Measurements from ENCODE around the gene SGTA. TPM values are rescaled to one million over a fixed set of nuclear protein-coding genes. Genes with fewer than 3 reads are reported as not detected.

SGTA gene
- total and polyA plus RNA-seq, 4 donors: 29.6 to 147 (median 95.3) TPM

GRCh38 chr19:2810141-2811091 lies 27.3 kb upstream of the SGTA start:
- Histone ChIP-seq H3K4me1 (ENCODE audit: control insufficient read depth, insufficient read depth, low read length) (no peaks in the 10 kb centered on the region), H3K36me3 (ENCODE audit: control insufficient read depth, insufficient read depth, low read length) (peaks cover 100% of the 10 kb centered on the region), H3K27me3 (ENCODE audit: control insufficient read depth, insufficient read depth, low read length) (no peaks in the 10 kb centered on the region), H3K4me3 (ENCODE audit: low read depth, low read length) (no peak overlapping the region), H3K27ac (ENCODE audit: low read depth, low read length) (no peak overlapping the region), H3K9me3 (ENCODE audit: control insufficient read depth, insufficient read depth, low read length) (no peaks in the 10 kb centered on the region)
- no peak for DNase-seq (ENCODE audit: low read depth in 4 of 6, low spot score in 6 of 6)
- WGBS (ENCODE audit: insufficient coverage): 94% methylated on average over 55 of the region's 58 CpGs

GRCh38 chr19:2809387-2810140 lies 26.5 kb upstream of the SGTA start:
- Histone ChIP-seq H3K4me3 (ENCODE audit: low read depth, low read length) (no peak overlapping the region), H3K27me3 (ENCODE audit: control insufficient read depth, insufficient read depth, low read length) (no peaks in the 10 kb centered on the region), H3K27ac (ENCODE audit: low read depth, low read length) (no peak overlapping the region), H3K9me3 (ENCODE audit: control insufficient read depth, insufficient read depth, low read length) (no peaks in the 10 kb centered on the region), H3K4me1 (ENCODE audit: control insufficient read depth, insufficient read depth, low read length) (no peaks in the 10 kb centered on the region), H3K36me3 (ENCODE audit: control insufficient read depth, insufficient read depth, low read length) (peaks cover 100% of the 10 kb centered on the region)
- DNase-seq (ENCODE audit: low read depth in 4 of 6, low spot score in 6 of 6): no peak
- whole genome bisulfite sequencing (ENCODE audit: insufficient coverage): 89% methylated on average over 37 of the region's 37 CpGs

- H3K36me3 ChIP-seq (ENCODE audit: control insufficient read depth, insufficient read depth, low read length): peaks cover 100% of the 10 kb centered on the region
- H3K4me1 ChIP-seq (ENCODE audit: control insufficient read depth, insufficient read depth, low read length): no peaks in the 10 kb centered on the region
- no peak overlapping the region for H3K27ac ChIP-seq (ENCODE audit: low read depth, low read length)
- no peaks in the 10 kb centered on the region for H3K27me3 ChIP-seq (ENCODE audit: control insufficient read depth, insufficient read depth, low read length)
- WGBS (ENCODE audit: insufficient coverage): 95% methylated on average over 41 of the region's 41 CpGs
- no peaks in the 10 kb centered on the region for H3K9me3 ChIP-seq (ENCODE audit: control insufficient read depth, insufficient read depth, low read length)
- no peak overlapping the region for H3K4me3 ChIP-seq (ENCODE audit: low read depth, low read length)
- no peak for DNase-seq (ENCODE audit: low read depth in 4 of 6, low spot score in 6 of 6)
Measured at GRCh38 chr19:2808129-2808941, 25.3 kb upstream of the SGTA start.

GRCh38 chr19:2807379-2808128 lies 24.5 kb upstream of the SGTA start:
- no peaks in the 10 kb centered on the region for H3K9me3 ChIP-seq (ENCODE audit: control insufficient read depth, insufficient read depth, low read length)
- WGBS (ENCODE audit: insufficient coverage): 96% methylated on average over 56 of the region's 56 CpGs
- H3K4me3 ChIP-seq (ENCODE audit: low read depth, low read length): no peak overlapping the region
- H3K36me3 ChIP-seq (ENCODE audit: control insufficient read depth, insufficient read depth, low read length): peaks cover 100% of the 10 kb centered on the region
- H3K4me1 ChIP-seq (ENCODE audit: control insufficient read depth, insufficient read depth, low read length): no peaks in the 10 kb centered on the region
- DNase-seq (ENCODE audit: low read depth in 4 of 6, low spot score in 6 of 6): no peak
- no peaks in the 10 kb centered on the region for H3K27me3 ChIP-seq (ENCODE audit: control insufficient read depth, insufficient read depth, low read length)
- no peak overlapping the region for H3K27ac ChIP-seq (ENCODE audit: low read depth, low read length)

- no peaks in the 10 kb centered on the region for H3K9me3 ChIP-seq (ENCODE audit: control insufficient read depth, insufficient read depth, low read length)
- H3K4me1 ChIP-seq (ENCODE audit: control insufficient read depth, insufficient read depth, low read length): no peaks in the 10 kb centered on the region
- H3K27me3 ChIP-seq (ENCODE audit: control insufficient read depth, insufficient read depth, low read length): no peaks in the 10 kb centered on the region
- no peak overlapping the region for H3K4me3 ChIP-seq (ENCODE audit: low read depth, low read length)
- no peak overlapping the region for H3K27ac ChIP-seq (ENCODE audit: low read depth, low read length)
- DNase-seq (ENCODE audit: low read depth in 4 of 6, low spot score in 6 of 6): no peak
- 97% methylated on average over 30 of the region's 34 CpGs for WGBS (ENCODE audit: insufficient coverage)
- H3K36me3 ChIP-seq (ENCODE audit: control insufficient read depth, insufficient read depth, low read length): peaks cover 100% of the 10 kb centered on the region
Measured at GRCh38 chr19:2806736-2807378, 23.8 kb upstream of the SGTA start.

- DNase-seq (ENCODE audit: low read depth in 4 of 6, low spot score in 6 of 6): no peak
- Histone ChIP-seq H3K9me3 (ENCODE audit: control insufficient read depth, insufficient read depth, low read length) (no peaks in the 10 kb centered on the region), H3K27ac (ENCODE audit: low read depth, low read length) (no peak overlapping the region), H3K36me3 (ENCODE audit: control insufficient read depth, insufficient read depth, low read length) (peaks cover 100% of the 10 kb centered on the region), H3K4me1 (ENCODE audit: control insufficient read depth, insufficient read depth, low read length) (no peaks in the 10 kb centered on the region), H3K27me3 (ENCODE audit: control insufficient read depth, insufficient read depth, low read length) (no peaks in the 10 kb centered on the region), H3K4me3 (ENCODE audit: low read depth, low read length) (no peak overlapping the region)
- WGBS (ENCODE audit: insufficient coverage): 86% methylated on average over 17 of the region's 23 CpGs
Measured at GRCh38 chr19:2805991-2806649, 23.0 kb upstream of the SGTA start.

GRCh38 chr19:2805261-2805900 lies 22.3 kb upstream of the SGTA start:
- H3K9me3 ChIP-seq (ENCODE audit: control insufficient read depth, insufficient read depth, low read length): no peaks in the 10 kb centered on the region
- H3K36me3 ChIP-seq (ENCODE audit: control insufficient read depth, insufficient read depth, low read length): peaks cover 100% of the 10 kb centered on the region
- no peak overlapping the region for H3K27ac ChIP-seq (ENCODE audit: low read depth, low read length)
- no peaks in the 10 kb centered on the region for H3K27me3 ChIP-seq (ENCODE audit: control insufficient read depth, insufficient read depth, low read length)
- 95% methylated on average over 19 of the region's 28 CpGs for WGBS (ENCODE audit: insufficient coverage)
- H3K4me3 ChIP-seq (ENCODE audit: low read depth, low read length): no peak overlapping the region
- H3K4me1 ChIP-seq (ENCODE audit: control insufficient read depth, insufficient read depth, low read length): no peaks in the 10 kb centered on the region
- DNase-seq (ENCODE audit: low read depth in 4 of 6, low spot score in 6 of 6): no peak
